Measurements from ENCODE around the gene STC2. TPM values are rescaled to one million over a fixed set of nuclear protein-coding genes. Genes with fewer than 3 reads are reported as not detected.

STC2 gene
- total RNA-seq, 4 donors from 2014 or later, result 72.4 to 130 (median 78.1) TPM

GRCh38 chr5:173329491-173330337 is 1.5 kb upstream of the STC2 start:
- Histone ChIP-seq H3K27me3 (peaks cover 4 to 47% (median 10%) of the 10 kb centered on the region in 4 donors), H3K4me1 (peaks cover 32 to 62% (median 52%) of the 10 kb centered on the region in 4 donors), H3K27ac (replicated peaks in 1 of 4) (peak overlapping the region; percentile 57 to 83 (median 62)), H3K36me3 (no peaks in the 10 kb centered on the region), H3K4me3 (peak overlapping the region; percentile 45 to 64 (median 57)), H3K9me3 (no peaks in the 10 kb centered on the region)
- no peak for DNase-seq (ENCODE audit: extremely low spot score)
- intact Hi-C loops (cut with DNase I), result loop anchor here (5.0 kb wide), 2 partner anchors 143 to 243 kb away; no protein-coding TSS in a partner anchor
- TF ChIP-seq CTCF (IDR thresholded peaks at IDR 0.05), result no peak
- 58% methylated on average over 12 of the region's 77 CpGs for WGBS

GRCh38 chr5:173328844-173329490 is 753 bp upstream of the STC2 start:
- Histone ChIP-seq H3K27me3 (peaks cover 4 to 47% (median 10%) of the 10 kb centered on the region in 4 donors), H3K4me3 (peak overlapping the region; percentile 45 to 64 (median 57)), H3K36me3 (no peaks in the 10 kb centered on the region), H3K27ac (replicated peaks in 1 of 4) (peak overlapping the region; percentile 57 to 83 (median 62)), H3K4me1 (peaks cover 37 to 69% (median 60%) of the 10 kb centered on the region in 4 donors), H3K9me3 (no peaks in the 10 kb centered on the region)
- intact Hi-C loops (cut with DNase I), result loop anchor here (5.0 kb wide), 1 partner anchor 143 kb away; no protein-coding TSS in a partner anchor
- no peak for DNase-seq (ENCODE audit: extremely low spot score)
- 6% methylated on average over 28 of the region's 29 CpGs for WGBS
- TF ChIP-seq POLR2AphosphoS5 (IDR thresholded peaks at IDR 0.05) (peak in 1 of 2 donors; percentile 3), CTCF (IDR thresholded peaks at IDR 0.05) (no peak)

DNA sequence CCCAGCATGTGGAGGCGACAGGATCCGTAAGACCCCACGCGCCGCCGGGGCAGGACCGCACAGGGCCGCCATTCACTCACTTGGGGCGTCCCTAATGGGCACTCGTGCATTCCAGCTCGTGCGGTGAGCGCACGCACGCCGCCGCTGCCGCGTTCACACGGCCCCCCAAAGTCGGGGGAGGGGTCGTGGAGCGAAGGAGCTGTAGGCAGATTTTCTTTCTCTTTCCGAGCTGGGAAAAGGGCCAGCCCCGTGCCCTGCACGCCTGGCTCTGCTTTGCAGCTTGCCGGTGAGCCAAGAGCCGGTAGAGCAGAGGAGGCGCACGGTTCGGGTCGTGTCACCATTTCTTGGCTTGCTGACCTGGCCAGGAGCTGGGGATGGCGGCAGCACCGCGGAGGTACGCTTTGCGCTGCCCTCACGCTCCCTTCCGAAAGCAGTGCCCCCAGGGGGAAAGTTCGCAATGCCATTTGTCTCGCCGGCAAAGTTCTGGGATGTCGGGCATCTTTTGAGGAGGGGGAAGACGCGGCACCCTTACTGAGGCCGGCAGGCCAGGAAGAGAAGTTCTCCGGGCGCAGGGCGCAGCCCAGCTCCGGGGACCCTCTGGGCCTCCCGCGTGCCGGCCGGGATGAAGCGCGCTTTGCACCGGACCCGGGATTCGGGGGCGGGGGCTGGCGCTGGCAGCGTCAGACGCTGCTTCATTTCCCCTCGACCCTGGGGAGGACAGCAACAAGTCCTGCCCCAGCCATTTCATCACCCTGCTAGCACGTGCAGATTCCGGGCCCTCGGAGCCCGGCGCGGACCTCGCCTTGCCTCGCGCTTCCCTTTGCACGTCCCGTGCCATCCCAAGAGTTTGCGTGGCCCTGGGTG is 898 bp downstream of the STC2 start:
- Histone ChIP-seq H3K9me3 (no peaks in the 10 kb centered on the region), H3K36me3 (peaks cover 0 to 4% (median 2%) of the 10 kb centered on the region in 4 donors), H3K4me3 (peak overlapping the region; percentile 45 to 64 (median 57)), H3K27me3 (peaks cover 4 to 47% (median 10%) of the 10 kb centered on the region in 4 donors), H3K27ac (replicated peaks in 1 of 4) (peak overlapping the region; percentile 57 to 83 (median 62)), H3K4me1 (peaks cover 47 to 84% (median 76%) of the 10 kb centered on the region in 4 donors)
- intact Hi-C loops (cut with DNase I), result loop anchor here (5.0 kb wide), 1 partner anchor 145 kb away; no protein-coding TSS in a partner anchor
- no peak for TF ChIP-seq POLR2A (IDR thresholded peaks at IDR 0.05; ENCODE audit: low read depth)
- TF ChIP-seq POLR2AphosphoS5 (IDR thresholded peaks at IDR 0.05), result no peak
- TF ChIP-seq CTCF (IDR thresholded peaks at IDR 0.05), result no peak
- TF ChIP-seq EP300 (IDR thresholded peaks at IDR 0.05), result no peak
- WGBS, result 9% methylated on average over 36 of the region's 76 CpGs
- no peak for DNase-seq (ENCODE audit: extremely low spot score)

GRCh38 chr5:173326501-173326960 is 1.7 kb downstream of the STC2 start:
- Histone ChIP-seq H3K27ac (replicated peaks in 1 of 4) (peak overlapping the region; percentile 11 to 83 (median 62)), H3K36me3 (peaks cover 0 to 5% (median 2%) of the 10 kb centered on the region in 4 donors), H3K27me3 (peaks cover 4 to 47% (median 10%) of the 10 kb centered on the region in 4 donors), H3K4me3 (peak overlapping the region; percentile 45 to 64 (median 57)), H3K4me1 (peaks cover 47 to 86% (median 78%) of the 10 kb centered on the region in 4 donors), H3K9me3 (no peaks in the 10 kb centered on the region)
- no peak for TF ChIP-seq CTCF (IDR thresholded peaks at IDR 0.05)
- no peak for TF ChIP-seq EP300 (IDR thresholded peaks at IDR 0.05)
- TF ChIP-seq POLR2A (IDR thresholded peaks at IDR 0.05; ENCODE audit: low read depth), result no peak
- peak in 1 of 2 donors; percentile 56 for TF ChIP-seq POLR2AphosphoS5 (IDR thresholded peaks at IDR 0.05)
- 57% methylated on average over 15 of the region's 15 CpGs for WGBS
- DNase-seq (ENCODE audit: extremely low spot score), result no peak
- intact Hi-C loops (cut with DNase I), result loop anchor here (5.0 kb wide), 1 partner anchor 146 kb away; no protein-coding TSS in a partner anchor

Measured in esophagus muscularis mucosa (tissue), 4 donors.